HPDE6-E6E7 (cell line): ENCODE data around the gene HIGD2A.
A peak's percentile ranks its signal among the peaks of the same experiment; 100 is the strongest.

ENCODE experiments used
- DNase-seq: peaks from one replicate; pipeline ENCODE4 v3.0.0; 2011; ENCODE audit warnings: missing footprints; ENCODE audit errors: extremely low spot score

Gene HIGD2A

GRCh38 chr5:176388444-176389134 is at the start of gene HIGD2A, which contains the start of gene NOP16:
HIGD2A (plus strand) TSS chr5:176388751; CDS start chr5:176388820, 69 bp downstream.
NOP16 (minus strand) TSS chr5:176388598; CDS start chr5:176388539, 59 bp downstream.
- DNase-seq, result peak; percentile 97

GRCh38 chr5:176339304-176339703 is 49.2 kb upstream of the HIGD2A start:
- DNase-seq, result no peak

GRCh38 chr5:176341325-176342157 is 47.0 kb upstream of the HIGD2A start:
- no peak for DNase-seq

GRCh38 chr5:176342158-176342483 is 46.4 kb upstream of the HIGD2A start:
- no peak for DNase-seq

GRCh38 chr5:176342766-176343458 is 45.6 kb upstream of the HIGD2A start:
- no peak for DNase-seq

GRCh38 chr5:176350416-176350815 is 38.1 kb upstream of the HIGD2A start:
- no peak for DNase-seq

- DNase-seq, result no peak
Measured at GRCh38 chr5:176352116-176352878, 36.3 kb upstream of the HIGD2A start.

GRCh38 chr5:176353533-176353932 is 35.0 kb upstream of the HIGD2A start:
- no peak for DNase-seq

GRCh38 chr5:176355400-176356178 is 33.0 kb upstream of the HIGD2A start:
- no peak for DNase-seq

- no peak for DNase-seq
Measured at GRCh38 chr5:176356179-176356566, 32.4 kb upstream of the HIGD2A start.

GRCh38 chr5:176359658-176360057 is 28.9 kb upstream of the HIGD2A start:
- DNase-seq, result no peak

GRCh38 chr5:176360894-176361436 is 27.6 kb upstream of the HIGD2A start:
- peak; percentile 14 for DNase-seq

GRCh38 chr5:176361437-176362232 is 26.9 kb upstream of the HIGD2A start, which contains the start of gene KIAA1191:
KIAA1191 (minus strand) TSS chr5:176361764; CDS start chr5:176359508, 2,256 bp downstream.
- DNase-seq, result peak; percentile 88

GRCh38 chr5:176362233-176362490 is 26.4 kb upstream of the HIGD2A start:
- no peak for DNase-seq

- DNase-seq, result peak; percentile 13
Measured at GRCh38 chr5:176364765-176365350, 23.7 kb upstream of the HIGD2A start.

- peak; percentile 12 for DNase-seq
Measured at GRCh38 chr5:176365351-176366231, 23.0 kb upstream of the HIGD2A start, which contains the start of gene ARL10. ARL10 (plus strand) TSS chr5:176365487; CDS start chr5:176365564, 77 bp downstream.

- DNase-seq, result no peak
Measured at GRCh38 chr5:176366232-176366894, 22.2 kb upstream of the HIGD2A start.

- no peak for DNase-seq
Measured at GRCh38 chr5:176368726-176369125, 19.8 kb upstream of the HIGD2A start.
